WTC11 (cell line): ENCODE data around the gene LRP10. TPM values are rescaled to one million over a fixed set of nuclear protein-coding genes. Genes with fewer than 3 reads are reported as not detected.

ENCODE experiments used
- ATAC-seq: fragments of 200-7000 bp; cut with Tn5 transposase; 2 replicates; pipeline ENCODE4 v1.10.0; 2021; ENCODE audit warnings: mild to moderate bottlenecking, moderate library complexity
- CTCF ChIA-PET: fragments of 300-600 bp; sonication (Branson Sonifier 250); formaldehyde crosslinking; loops from one replicate; lab custom pipeline; 2021; ENCODE audit warnings: antibody characterized with exemption; lab: Charles Lee
- POLR2A ChIA-PET: fragments of 350-600 bp; sonication (Branson Sonifier 250); formaldehyde crosslinking; loops from one replicate; lab custom pipeline; 2021; ENCODE audit warnings: antibody characterized with exemption; lab: Charles Lee
- DNase-seq: peaks from one replicate; pipeline ENCODE4 v3.0.0; 2021; ENCODE audit warnings: low spot score
- H3K27ac Mint-ChIP-seq: 2 replicates; pipeline ENCODE4 v1.8.0; 2021; ENCODE audit warnings: mixed read lengths
- H3K27me3 Mint-ChIP-seq: 2 replicates; pipeline ENCODE4 v1.8.0; 2021; ENCODE audit warnings: low read depth, mild to moderate bottlenecking, moderate library complexity, mixed read lengths
- H3K36me3 Mint-ChIP-seq: 2 replicates; pipeline ENCODE4 v1.8.0; 2021; ENCODE audit warnings: mixed read lengths
- H3K4me1 Mint-ChIP-seq: 2 replicates; pipeline ENCODE4 v1.8.0; 2022; ENCODE audit warnings: mixed read lengths
- H3K4me3 Mint-ChIP-seq: 2 replicates; pipeline ENCODE4 v1.8.0; 2021; ENCODE audit warnings: mild to moderate bottlenecking, moderate library complexity, mixed read lengths
- H3K9me3 Mint-ChIP-seq: 2 replicates; pipeline ENCODE4 v1.8.0; 2021; ENCODE audit warnings: mixed read lengths
- CBFB ChIP-seq: sonication (generic); formaldehyde crosslinking; IDR thresholded peaks from 2 replicates; pipeline ENCODE4 v1.8.1; 2022; ENCODE audit warnings: mild to moderate bottlenecking, low read depth, missing genetic modification reagents
- CREM ChIP-seq: sonication (generic); formaldehyde crosslinking; IDR thresholded peaks from 2 replicates; pipeline ENCODE4 v1.8.1; 2022; ENCODE audit warnings: mild to moderate bottlenecking, missing genetic modification reagents, moderate library complexity
- FOXP1 ChIP-seq: sonication (generic); formaldehyde crosslinking; IDR thresholded peaks from 2 replicates; pipeline ENCODE4 v1.8.0; 2022; ENCODE audit warnings: missing genetic modification reagents, mild to moderate bottlenecking, moderate library complexity, borderline replicate concordance
- GRHL2 ChIP-seq: fragments of 250-450 bp; sonication (Bioruptor Pico); IDR thresholded peaks from 2 replicates; pipeline ENCODE4 v1.8.0; 2022; ENCODE audit warnings: mild to moderate bottlenecking, moderate library complexity; ENCODE audit not compliant: insufficient replicate concordance, severe bottlenecking
- HMGA2 ChIP-seq: fragments of 250-450 bp; sonication (Bioruptor Pico); IDR thresholded peaks from 2 replicates; pipeline ENCODE4 v1.4.0; 2021; ENCODE audit warnings: mild to moderate bottlenecking, moderate library complexity
- JUN ChIP-seq: sonication (generic); formaldehyde crosslinking; IDR thresholded peaks from 2 replicates; pipeline ENCODE4 v1.8.0; 2023; ENCODE audit warnings: mild to moderate bottlenecking, missing genetic modification reagents
- NFYB ChIP-seq: sonication (generic); formaldehyde crosslinking; conservative IDR thresholded peaks from 2 replicates; pipeline ENCODE4 v1.8.0; 2022; ENCODE audit warnings: low read depth, missing genetic modification reagents
- NR1H2 ChIP-seq: sonication (generic); formaldehyde crosslinking; IDR thresholded peaks from 2 replicates; pipeline ENCODE4 v1.9.0; 2021; ENCODE audit warnings: mild to moderate bottlenecking, moderate library complexity, missing genetic modification reagents
- NR2C2 ChIP-seq: sonication (generic); formaldehyde crosslinking; IDR thresholded peaks from 2 replicates; pipeline ENCODE4 v1.8.0; 2022; ENCODE audit warnings: mild to moderate bottlenecking, missing genetic modification reagents
- PRRX2 ChIP-seq: fragments of 250-450 bp; sonication (Bioruptor Pico); IDR thresholded peaks from 2 replicates; pipeline ENCODE4 v1.8.0; 2021; ENCODE audit warnings: mild to moderate bottlenecking
- SMAD4 ChIP-seq: sonication (generic); formaldehyde crosslinking; IDR thresholded peaks from 2 replicates; pipeline ENCODE4 v1.8.0; 2022; ENCODE audit warnings: mild to moderate bottlenecking, missing genetic modification reagents
- TCF7 ChIP-seq: sonication (generic); formaldehyde crosslinking; IDR thresholded peaks from 2 replicates; pipeline ENCODE4 v1.8.0; 2022; ENCODE audit warnings: mild to moderate bottlenecking, low read depth, missing genetic modification reagents, moderate library complexity
- TEAD1 ChIP-seq: sonication (generic); formaldehyde crosslinking; IDR thresholded peaks from 2 replicates; pipeline ENCODE4 v1.8.0; 2022; ENCODE audit warnings: mild to moderate bottlenecking, missing genetic modification reagents
- TEAD4 ChIP-seq: sonication (generic); formaldehyde crosslinking; IDR thresholded peaks from 2 replicates; pipeline ENCODE4 v1.8.0; 2022; ENCODE audit warnings: mild to moderate bottlenecking, missing genetic modification reagents
- ZBTB21 ChIP-seq: sonication (generic); formaldehyde crosslinking; IDR thresholded peaks from 2 replicates; pipeline ENCODE4 v1.8.1; 2023; ENCODE audit warnings: mild to moderate bottlenecking, missing genetic modification reagents, borderline replicate concordance
- ZNF416 ChIP-seq: fragments of 250-450 bp; sonication (Bioruptor Pico); IDR thresholded peaks from 2 replicates; pipeline ENCODE4 v1.9.0; 2021; ENCODE audit warnings: mild to moderate bottlenecking, inconsistent platforms
- ZNF423 ChIP-seq: fragments of 250-450 bp; sonication (Bioruptor Pico); IDR thresholded peaks from 2 replicates; pipeline ENCODE4 v2.1.2; 2022; ENCODE audit warnings: mild to moderate bottlenecking, moderate library complexity
- ZNF671 ChIP-seq: fragments of 250-450 bp; sonication (Bioruptor Pico); IDR thresholded peaks from 2 replicates; pipeline ENCODE4 v1.8.0; 2021; ENCODE audit warnings: mild to moderate bottlenecking
- total RNA-seq: library from RNA; stranded (reverse); gene quantifications from 3 replicates; pipeline ENCODE4 v1.2.3, GENCODE V29; 2021
- TF ChIP-seq, protein P1 (sequence below): sonication (generic); formaldehyde crosslinking; IDR thresholded peaks from 2 replicates; pipeline ENCODE4 v1.8.1; 2022; ENCODE audit warnings: low read depth, missing genetic modification reagents, borderline replicate concordance
- TF ChIP-seq, protein P2 (sequence below): sonication (generic); formaldehyde crosslinking; IDR thresholded peaks from 2 replicates; pipeline ENCODE4 v1.8.1; 2023; ENCODE audit warnings: mild to moderate bottlenecking, missing genetic modification reagents
- TF ChIP-seq, protein P3 (sequence below): sonication (generic); formaldehyde crosslinking; IDR thresholded peaks from 2 replicates; pipeline ENCODE4 v1.8.0; 2023; ENCODE audit warnings: mild to moderate bottlenecking, missing genetic modification reagents
- TF ChIP-seq, protein P4 (sequence below): fragments of 250-450 bp; sonication (Bioruptor Pico); IDR thresholded peaks from 2 replicates; pipeline ENCODE4 v1.9.0; 2021; ENCODE audit warnings: mild to moderate bottlenecking
- TF ChIP-seq, protein P5 (sequence below): fragments of 250-450 bp; sonication (Bioruptor Pico); IDR thresholded peaks from 2 replicates; pipeline ENCODE4 v1.9.0; 2021; ENCODE audit warnings: mild to moderate bottlenecking
- TF ChIP-seq, protein P6 (sequence below): fragments of 250-450 bp; sonication (Bioruptor Pico); IDR thresholded peaks from 2 replicates; pipeline ENCODE4 v1.9.0; 2021; ENCODE audit warnings: moderate library complexity, mild to moderate bottlenecking, inconsistent platforms, borderline replicate concordance

The LRP10 gene
- total RNA-seq, 1 experiment from 2014 or later: 24.0 TPM

DNA sequence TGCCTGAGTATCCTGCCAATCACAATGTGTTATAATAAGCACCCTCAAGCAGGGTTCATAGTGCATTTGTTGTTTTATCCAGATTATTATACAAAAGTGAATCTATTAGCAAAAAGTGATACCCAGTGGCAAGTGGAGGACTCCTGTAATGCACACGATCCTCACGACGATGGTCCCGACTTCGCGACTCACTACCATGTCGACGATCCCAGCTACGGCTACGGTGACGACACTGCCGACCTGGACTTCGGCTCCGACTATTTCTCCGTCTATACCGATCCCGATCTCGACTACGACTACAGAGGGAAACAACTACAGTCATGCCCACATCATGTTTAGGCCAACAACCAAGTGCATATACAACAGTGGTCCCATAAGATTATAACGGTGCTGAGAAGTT, 34.5 kb downstream of the LRP10 start:
- ChIA-PET POLR2A (no interaction called here), CTCF (no interaction called here)
- peaks cover 70% of the 10 kb centered on the region for H3K36me3 Mint-ChIP-seq
- peaks cover 2% of the 10 kb centered on the region; the same call in 1 of the 2 replicates for H3K27me3 Mint-ChIP-seq
- TF ChIP-seq, protein P1, sequence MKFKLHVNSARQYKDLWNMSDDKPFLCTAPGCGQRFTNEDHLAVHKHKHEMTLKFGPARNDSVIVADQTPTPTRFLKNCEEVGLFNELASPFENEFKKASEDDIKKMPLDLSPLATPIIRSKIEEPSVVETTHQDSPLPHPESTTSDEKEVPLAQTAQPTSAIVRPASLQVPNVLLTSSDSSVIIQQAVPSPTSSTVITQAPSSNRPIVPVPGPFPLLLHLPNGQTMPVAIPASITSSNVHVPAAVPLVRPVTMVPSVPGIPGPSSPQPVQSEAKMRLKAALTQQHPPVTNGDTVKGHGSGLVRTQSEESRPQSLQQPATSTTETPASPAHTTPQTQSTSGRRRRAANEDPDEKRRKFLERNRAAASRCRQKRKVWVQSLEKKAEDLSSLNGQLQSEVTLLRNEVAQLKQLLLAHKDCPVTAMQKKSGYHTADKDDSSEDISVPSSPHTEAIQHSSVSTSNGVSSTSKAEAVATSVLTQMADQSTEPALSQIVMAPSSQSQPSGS: no peak
- TF ChIP-seq HMGA2 (CRISPR knock-in tag) (no peak), TEAD4 (no peak), NR1H2 (no peak), ZBTB21 (CRISPR knock-in tag) (no peak), ZNF423 (CRISPR knock-in tag) (no peak), SMAD4 (CRISPR knock-in tag) (no peak), TCF7 (no peak), TEAD1 (no peak)
- TF ChIP-seq, protein P2, sequence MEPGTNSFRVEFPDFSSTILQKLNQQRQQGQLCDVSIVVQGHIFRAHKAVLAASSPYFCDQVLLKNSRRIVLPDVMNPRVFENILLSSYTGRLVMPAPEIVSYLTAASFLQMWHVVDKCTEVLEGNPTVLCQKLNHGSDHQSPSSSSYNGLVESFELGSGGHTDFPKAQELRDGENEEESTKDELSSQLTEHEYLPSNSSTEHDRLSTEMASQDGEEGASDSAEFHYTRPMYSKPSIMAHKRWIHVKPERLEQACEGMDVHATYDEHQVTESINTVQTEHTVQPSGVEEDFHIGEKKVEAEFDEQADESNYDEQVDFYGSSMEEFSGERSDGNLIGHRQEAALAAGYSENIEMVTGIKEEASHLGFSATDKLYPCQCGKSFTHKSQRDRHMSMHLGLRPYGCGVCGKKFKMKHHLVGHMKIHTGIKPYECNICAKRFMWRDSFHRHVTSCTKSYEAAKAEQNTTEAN (CRISPR knock-in tag): no peak
- TF ChIP-seq, protein P3, sequence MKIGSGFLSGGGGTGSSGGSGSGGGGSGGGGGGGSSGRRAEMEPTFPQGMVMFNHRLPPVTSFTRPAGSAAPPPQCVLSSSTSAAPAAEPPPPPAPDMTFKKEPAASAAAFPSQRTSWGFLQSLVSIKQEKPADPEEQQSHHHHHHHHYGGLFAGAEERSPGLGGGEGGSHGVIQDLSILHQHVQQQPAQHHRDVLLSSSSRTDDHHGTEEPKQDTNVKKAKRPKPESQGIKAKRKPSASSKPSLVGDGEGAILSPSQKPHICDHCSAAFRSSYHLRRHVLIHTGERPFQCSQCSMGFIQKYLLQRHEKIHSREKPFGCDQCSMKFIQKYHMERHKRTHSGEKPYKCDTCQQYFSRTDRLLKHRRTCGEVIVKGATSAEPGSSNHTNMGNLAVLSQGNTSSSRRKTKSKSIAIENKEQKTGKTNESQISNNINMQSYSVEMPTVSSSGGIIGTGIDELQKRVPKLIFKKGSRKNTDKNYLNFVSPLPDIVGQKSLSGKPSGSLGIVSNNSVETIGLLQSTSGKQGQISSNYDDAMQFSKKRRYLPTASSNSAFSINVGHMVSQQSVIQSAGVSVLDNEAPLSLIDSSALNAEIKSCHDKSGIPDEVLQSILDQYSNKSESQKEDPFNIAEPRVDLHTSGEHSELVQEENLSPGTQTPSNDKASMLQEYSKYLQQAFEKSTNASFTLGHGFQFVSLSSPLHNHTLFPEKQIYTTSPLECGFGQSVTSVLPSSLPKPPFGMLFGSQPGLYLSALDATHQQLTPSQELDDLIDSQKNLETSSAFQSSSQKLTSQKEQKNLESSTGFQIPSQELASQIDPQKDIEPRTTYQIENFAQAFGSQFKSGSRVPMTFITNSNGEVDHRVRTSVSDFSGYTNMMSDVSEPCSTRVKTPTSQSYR (CRISPR knock-in tag): no peak
- TF ChIP-seq, protein P4, sequence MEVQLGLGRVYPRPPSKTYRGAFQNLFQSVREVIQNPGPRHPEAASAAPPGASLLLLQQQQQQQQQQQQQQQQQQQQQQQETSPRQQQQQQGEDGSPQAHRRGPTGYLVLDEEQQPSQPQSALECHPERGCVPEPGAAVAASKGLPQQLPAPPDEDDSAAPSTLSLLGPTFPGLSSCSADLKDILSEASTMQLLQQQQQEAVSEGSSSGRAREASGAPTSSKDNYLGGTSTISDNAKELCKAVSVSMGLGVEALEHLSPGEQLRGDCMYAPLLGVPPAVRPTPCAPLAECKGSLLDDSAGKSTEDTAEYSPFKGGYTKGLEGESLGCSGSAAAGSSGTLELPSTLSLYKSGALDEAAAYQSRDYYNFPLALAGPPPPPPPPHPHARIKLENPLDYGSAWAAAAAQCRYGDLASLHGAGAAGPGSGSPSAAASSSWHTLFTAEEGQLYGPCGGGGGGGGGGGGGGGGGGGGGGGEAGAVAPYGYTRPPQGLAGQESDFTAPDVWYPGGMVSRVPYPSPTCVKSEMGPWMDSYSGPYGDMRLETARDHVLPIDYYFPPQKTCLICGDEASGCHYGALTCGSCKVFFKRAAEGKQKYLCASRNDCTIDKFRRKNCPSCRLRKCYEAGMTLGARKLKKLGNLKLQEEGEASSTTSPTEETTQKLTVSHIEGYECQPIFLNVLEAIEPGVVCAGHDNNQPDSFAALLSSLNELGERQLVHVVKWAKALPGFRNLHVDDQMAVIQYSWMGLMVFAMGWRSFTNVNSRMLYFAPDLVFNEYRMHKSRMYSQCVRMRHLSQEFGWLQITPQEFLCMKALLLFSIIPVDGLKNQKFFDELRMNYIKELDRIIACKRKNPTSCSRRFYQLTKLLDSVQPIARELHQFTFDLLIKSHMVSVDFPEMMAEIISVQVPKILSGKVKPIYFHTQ (CRISPR knock-in tag): no peak
- no peak for ATAC-seq
- no peaks in the 10 kb centered on the region for H3K9me3 Mint-ChIP-seq
- H3K27ac Mint-ChIP-seq: no peak overlapping the region
- DNase-seq: no peak
- no peak overlapping the region for H3K4me3 Mint-ChIP-seq
- no peaks in the 10 kb centered on the region for H3K4me1 Mint-ChIP-seq

DNA sequence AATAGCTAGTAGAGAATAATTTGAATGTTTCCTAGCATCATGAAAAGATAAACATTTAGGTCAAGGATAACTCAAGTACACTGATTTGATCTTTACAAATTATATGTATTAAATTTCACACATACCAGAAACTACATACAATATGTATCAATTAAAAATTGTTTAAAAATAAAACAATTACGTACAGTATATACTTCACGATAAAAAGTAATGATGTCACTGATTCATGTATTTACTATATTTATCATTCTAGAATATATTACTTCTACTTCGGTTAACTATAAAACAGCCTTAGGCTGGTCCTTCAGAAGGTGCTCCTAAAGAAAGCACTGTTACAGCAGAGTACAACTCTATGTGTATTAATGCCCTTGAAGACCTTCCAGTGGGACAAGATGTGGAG, 35.9 kb downstream of the LRP10 start:
- H3K27ac Mint-ChIP-seq: no peak overlapping the region
- ATAC-seq (no peak), DNase-seq (no peak)
- no peak for TF ChIP-seq CREM (CRISPR knock-in tag)
- TF ChIP-seq, protein P5, sequence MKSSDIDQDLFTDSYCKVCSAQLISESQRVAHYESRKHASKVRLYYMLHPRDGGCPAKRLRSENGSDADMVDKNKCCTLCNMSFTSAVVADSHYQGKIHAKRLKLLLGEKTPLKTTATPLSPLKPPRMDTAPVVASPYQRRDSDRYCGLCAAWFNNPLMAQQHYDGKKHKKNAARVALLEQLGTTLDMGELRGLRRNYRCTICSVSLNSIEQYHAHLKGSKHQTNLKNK: no peak
- TF ChIP-seq NR2C2: no peak
- TF ChIP-seq JUN (CRISPR knock-in tag): no peak
- no peak for TF ChIP-seq CBFB (CRISPR knock-in tag)
- TF ChIP-seq, protein P6, sequence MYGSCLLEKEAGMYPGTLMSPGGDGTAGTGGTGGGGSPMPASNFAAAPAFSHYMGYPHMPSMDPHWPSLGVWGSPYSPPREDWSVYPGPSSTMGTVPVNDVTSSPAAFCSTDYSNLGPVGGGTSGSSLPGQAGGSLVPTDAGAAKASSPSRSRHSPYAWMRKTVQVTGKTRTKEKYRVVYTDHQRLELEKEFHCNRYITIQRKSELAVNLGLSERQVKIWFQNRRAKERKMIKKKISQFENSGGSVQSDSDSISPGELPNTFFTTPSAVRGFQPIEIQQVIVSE (CRISPR knock-in tag): no peak
- no peak for TF ChIP-seq ZNF671 (CRISPR knock-in tag)
- TF ChIP-seq, protein P3 (CRISPR knock-in tag): no peak
- TF ChIP-seq NFYB (CRISPR knock-in tag): no peak
- TF ChIP-seq GRHL2 (CRISPR knock-in tag): no peak
- no peak for TF ChIP-seq NR1H2
- TF ChIP-seq PRRX2 (CRISPR knock-in tag): no peak
- no peak for TF ChIP-seq FOXP1 (CRISPR knock-in tag)
- no peak for TF ChIP-seq ZNF416 (CRISPR knock-in tag)
- no peaks in the 10 kb centered on the region for H3K9me3 Mint-ChIP-seq
- ChIA-PET CTCF (no interaction called here), POLR2A (no interaction called here)
- peaks cover 57% of the 10 kb centered on the region for H3K36me3 Mint-ChIP-seq
- H3K27me3 Mint-ChIP-seq: no peaks in the 10 kb centered on the region
- H3K4me3 Mint-ChIP-seq: no peak overlapping the region
- no peaks in the 10 kb centered on the region for H3K4me1 Mint-ChIP-seq
